Activated naive CD8-positive, alpha-beta T cell (primary cell): ENCODE measurements around the gene PPEF1.

Experiments
- H3K27ac Mint-ChIP-seq: one replicate; pipeline ENCODE4 v1.8.0; 2021; ENCODE audit warnings: mixed read lengths
- H3K27me3 Mint-ChIP-seq: one replicate; pipeline ENCODE4 v1.8.0; 2021; ENCODE audit warnings: mixed read lengths
- H3K36me3 Mint-ChIP-seq: one replicate; pipeline ENCODE4 v1.8.0; 2021; ENCODE audit warnings: mixed read lengths
- H3K4me1 Mint-ChIP-seq: one replicate; pipeline ENCODE4 v1.8.0; 2021; ENCODE audit warnings: low read depth, mixed read lengths
- H3K4me3 Mint-ChIP-seq: one replicate; pipeline ENCODE4 v1.8.0; 2021; ENCODE audit warnings: mild to moderate bottlenecking, mixed read lengths
- H3K9me3 Mint-ChIP-seq: one replicate; pipeline ENCODE4 v1.8.0; 2021; ENCODE audit warnings: low read depth, mixed read lengths

PPEF1 gene

GRCh38 chrX:18707426-18708049, at the start of gene PPEF1:
PPEF1 (plus strand) TSS chrX:18707645; CDS start chrX:18707781, 136 bp downstream.
- H3K4me3 Mint-ChIP-seq = no peak within 1 kb of the TSS
- H3K9me3 Mint-ChIP-seq = no peaks in the 10 kb centered on the region
- no peaks in the 10 kb centered on the region for H3K27me3 Mint-ChIP-seq

GRCh38 chrX:18661273-18661672, 46.2 kb upstream of the PPEF1 start:
- no peaks in the 10 kb centered on the region for H3K9me3 Mint-ChIP-seq
- no peak overlapping the region for H3K27ac Mint-ChIP-seq
- H3K4me1 Mint-ChIP-seq = no peaks in the 10 kb centered on the region
- peaks cover 1% of the 10 kb centered on the region for H3K27me3 Mint-ChIP-seq
- no peaks in the 10 kb centered on the region for H3K36me3 Mint-ChIP-seq
- no peak overlapping the region for H3K4me3 Mint-ChIP-seq

More at GRCh38 chrX:18707426-18708049, at the start of gene PPEF1:
- Mint-ChIP-seq H3K4me1 (peaks cover 3% of the 10 kb centered on the region), H3K36me3 (no peaks in the 10 kb centered on the region), H3K27ac (no peak within 1 kb of the TSS)

- Mint-ChIP-seq H3K4me1 (peaks cover 8% of the 10 kb centered on the region), H3K4me3 (no peak overlapping the region), H3K27ac (no peak overlapping the region), H3K27me3 (peaks cover 1% of the 10 kb centered on the region), H3K9me3 (no peaks in the 10 kb centered on the region), H3K36me3 (no peaks in the 10 kb centered on the region)
Observed at GRCh38 chrX:18664947-18665346, 42.5 kb upstream of the PPEF1 start.

GRCh38 chrX:18666614-18667013, 40.8 kb upstream of the PPEF1 start:
- no peaks in the 10 kb centered on the region for H3K36me3 Mint-ChIP-seq
- H3K27ac Mint-ChIP-seq = no peak overlapping the region
- peaks cover 1% of the 10 kb centered on the region for H3K27me3 Mint-ChIP-seq
- H3K9me3 Mint-ChIP-seq = no peaks in the 10 kb centered on the region
- H3K4me1 Mint-ChIP-seq = peaks cover 8% of the 10 kb centered on the region
- no peak overlapping the region for H3K4me3 Mint-ChIP-seq

GRCh38 chrX:18668071-18668835, 39.2 kb upstream of the PPEF1 start:
- Mint-ChIP-seq H3K4me1 (peaks cover 8% of the 10 kb centered on the region), H3K27me3 (peaks cover 1% of the 10 kb centered on the region), H3K4me3 (peak overlapping the region; percentile 46), H3K36me3 (no peaks in the 10 kb centered on the region), H3K27ac (peak overlapping the region; percentile 41), H3K9me3 (no peaks in the 10 kb centered on the region)

- no peaks in the 10 kb centered on the region for H3K27me3 Mint-ChIP-seq
- H3K4me3 Mint-ChIP-seq = peak within 1 kb of the TSS; percentile 42
- H3K4me1 Mint-ChIP-seq = peaks cover 11% of the 10 kb centered on the region
- H3K9me3 Mint-ChIP-seq = no peaks in the 10 kb centered on the region
- H3K36me3 Mint-ChIP-seq = no peaks in the 10 kb centered on the region
- H3K27ac Mint-ChIP-seq = no peak within 1 kb of the TSS
Observed at GRCh38 chrX:18672008-18672407, 35.4 kb upstream of the PPEF1 start, which contains the start of gene RS1. RS1 (minus strand) TSS chrX:18672108; CDS start chrX:18672068, 40 bp downstream.

GRCh38 chrX:18674417-18674787, 33.0 kb upstream of the PPEF1 start:
- no peaks in the 10 kb centered on the region for H3K9me3 Mint-ChIP-seq
- peak overlapping the region; percentile 58 for H3K27ac Mint-ChIP-seq
- no peaks in the 10 kb centered on the region for H3K36me3 Mint-ChIP-seq
- peak overlapping the region; percentile 78 for H3K4me3 Mint-ChIP-seq
- peaks cover 8% of the 10 kb centered on the region for H3K4me1 Mint-ChIP-seq
- H3K27me3 Mint-ChIP-seq = no peaks in the 10 kb centered on the region

GRCh38 chrX:18674788-18675735, 32.4 kb upstream of the PPEF1 start:
- Mint-ChIP-seq H3K27ac (peak overlapping the region; percentile 79), H3K4me3 (peak overlapping the region; percentile 78), H3K27me3 (no peaks in the 10 kb centered on the region), H3K9me3 (no peaks in the 10 kb centered on the region), H3K36me3 (no peaks in the 10 kb centered on the region), H3K4me1 (peaks cover 8% of the 10 kb centered on the region)

- Mint-ChIP-seq H3K4me3 (peak overlapping the region; percentile 70), H3K4me1 (peaks cover 8% of the 10 kb centered on the region), H3K9me3 (no peaks in the 10 kb centered on the region), H3K27me3 (no peaks in the 10 kb centered on the region), H3K36me3 (no peaks in the 10 kb centered on the region), H3K27ac (no peak overlapping the region)
Observed at GRCh38 chrX:18676050-18676449, 31.4 kb upstream of the PPEF1 start.

GRCh38 chrX:18676470-18676869, 31.0 kb upstream of the PPEF1 start:
- Mint-ChIP-seq H3K36me3 (no peaks in the 10 kb centered on the region), H3K27ac (no peak overlapping the region), H3K9me3 (no peaks in the 10 kb centered on the region), H3K4me3 (no peak overlapping the region), H3K27me3 (no peaks in the 10 kb centered on the region), H3K4me1 (peaks cover 8% of the 10 kb centered on the region)

- Mint-ChIP-seq H3K4me3 (peak overlapping the region; percentile 17), H3K27ac (no peak overlapping the region), H3K4me1 (peaks cover 8% of the 10 kb centered on the region), H3K27me3 (no peaks in the 10 kb centered on the region), H3K36me3 (no peaks in the 10 kb centered on the region), H3K9me3 (no peaks in the 10 kb centered on the region)
Observed at GRCh38 chrX:18677161-18677869, 30.1 kb upstream of the PPEF1 start.

- H3K27me3 Mint-ChIP-seq = no peaks in the 10 kb centered on the region
- H3K36me3 Mint-ChIP-seq = no peaks in the 10 kb centered on the region
- no peaks in the 10 kb centered on the region for H3K9me3 Mint-ChIP-seq
- peaks cover 5% of the 10 kb centered on the region for H3K4me1 Mint-ChIP-seq
- H3K27ac Mint-ChIP-seq = no peak overlapping the region
- H3K4me3 Mint-ChIP-seq = no peak overlapping the region
Observed at GRCh38 chrX:18681996-18682395, 25.4 kb upstream of the PPEF1 start.

- no peaks in the 10 kb centered on the region for H3K36me3 Mint-ChIP-seq
- peaks cover 1% of the 10 kb centered on the region for H3K4me1 Mint-ChIP-seq
- H3K27me3 Mint-ChIP-seq = no peaks in the 10 kb centered on the region
- H3K27ac Mint-ChIP-seq = no peak overlapping the region
- H3K4me3 Mint-ChIP-seq = no peak overlapping the region
- H3K9me3 Mint-ChIP-seq = no peaks in the 10 kb centered on the region
Observed at GRCh38 chrX:18682979-18683387, 24.5 kb upstream of the PPEF1 start.

GRCh38 chrX:18687856-18688495, 19.5 kb upstream of the PPEF1 start:
- Mint-ChIP-seq H3K27ac (no peak overlapping the region), H3K27me3 (no peaks in the 10 kb centered on the region), H3K36me3 (no peaks in the 10 kb centered on the region), H3K4me3 (no peak overlapping the region), H3K4me1 (no peaks in the 10 kb centered on the region), H3K9me3 (no peaks in the 10 kb centered on the region)
